ENCODE results near the gene FOXL1. TPM values are rescaled to one million over a fixed set of nuclear protein-coding genes. Genes with fewer than 3 reads are reported as not detected.

The FOXL1 gene
- total and polyA plus RNA-seq, 8 donors, result 0.99 to 6.8 (median 5.3) TPM

- H3K27ac ChIP-seq, result no peak overlapping the region
- intact Hi-C loops (cut with DNase I), result no loop called here
- H3K4me3 ChIP-seq, result no peak overlapping the region
- no peaks in the 10 kb centered on the region for H3K9me3 ChIP-seq
- no peak for TF ChIP-seq CTCF (IDR thresholded peaks at IDR 0.05)
- DNase-seq (no peak), ATAC-seq (no peak)
- no peaks in the 10 kb centered on the region for H3K36me3 ChIP-seq
- peaks cover 46 to 75% of the 10 kb centered on the region in 2 donors for H3K27me3 ChIP-seq
- peaks cover 1 to 8% of the 10 kb centered on the region in 2 donors for H3K4me1 ChIP-seq
Observed at GRCh38 chr16:86581458-86581857, 3.1 kb downstream of the FOXL1 start.

GRCh38 chr16:86584071-86584685 is 5.8 kb downstream of the FOXL1 start:
- no peaks in the 10 kb centered on the region for H3K36me3 ChIP-seq
- no peaks in the 10 kb centered on the region for H3K9me3 ChIP-seq
- no peak for DNase-seq
- no peak for ATAC-seq
- H3K4me1 ChIP-seq, result no peaks in the 10 kb centered on the region
- H3K27me3 ChIP-seq, result peaks cover 21 to 48% of the 10 kb centered on the region in 2 donors
- no peak overlapping the region for H3K4me3 ChIP-seq
- intact Hi-C loops (cut with DNase I), result no loop called here
- no peak overlapping the region for H3K27ac ChIP-seq
- no peak for TF ChIP-seq CTCF (IDR thresholded peaks at IDR 0.05)

- Histone ChIP-seq H3K27me3 (peaks cover 13 to 48% of the 10 kb centered on the region in 2 donors), H3K4me3 (no peak overlapping the region), H3K9me3 (no peaks in the 10 kb centered on the region), H3K4me1 (no peaks in the 10 kb centered on the region), H3K36me3 (no peaks in the 10 kb centered on the region), H3K27ac (no peak overlapping the region)
- ATAC-seq (no peak), DNase-seq (no peak)
- TF ChIP-seq CTCF (IDR thresholded peaks at IDR 0.05), result no peak
- intact Hi-C loops (cut with DNase I), result no loop called here
Observed at GRCh38 chr16:86584726-86585721, 6.7 kb downstream of the FOXL1 start.

GRCh38 chr16:86585821-86586611 is 7.7 kb downstream of the FOXL1 start:
- Histone ChIP-seq H3K4me3 (no peak overlapping the region), H3K27ac (no peak overlapping the region), H3K9me3 (no peaks in the 10 kb centered on the region), H3K27me3 (peaks cover 5 to 44% of the 10 kb centered on the region in 2 donors), H3K36me3 (no peaks in the 10 kb centered on the region), H3K4me1 (no peaks in the 10 kb centered on the region)
- intact Hi-C loops (cut with DNase I), result no loop called here
- TF ChIP-seq CTCF (IDR thresholded peaks at IDR 0.05), result no peak
- ATAC-seq (no peak), DNase-seq (no peak)

Measured in left lung (tissue), 10 donors.